Neuronal stem cell (in vitro differentiated cells): ENCODE data around the gene ASAH2B.
A peak's percentile ranks its signal among the peaks of the same experiment; 100 is the strongest.
"Not testable (repeated sequence)": the region's sequence is repeated elsewhere in the genome, so short reads cannot be mapped to it uniquely, and the experiment has no call there.

ENCODE experiments used
- DNase-seq: peaks from one replicate; pipeline ENCODE4 v3.0.0-alpha.2; 2013; ENCODE audit warnings: low spot score
- H2AFZ ChIP-seq: one replicate; pipeline ENCODE4 v1.6.1; 2013; ENCODE audit warnings: mild to moderate bottlenecking, low read length, inconsistent platforms
- H2AK5ac ChIP-seq: 2 replicates; pipeline ENCODE4 v1.6.1; 2013; ENCODE audit warnings: low read depth, mild to moderate bottlenecking, inconsistent platforms, low read length, moderate library complexity, mixed read lengths
- H2BK120ac ChIP-seq: 2 replicates; pipeline ENCODE4 v1.6.1; 2013; ENCODE audit warnings: low read depth, mild to moderate bottlenecking, inconsistent platforms, low read length, moderate library complexity, mixed read lengths
- H2BK12ac ChIP-seq: one replicate; pipeline ENCODE4 v1.6.1; 2013; ENCODE audit warnings: low read length, inconsistent platforms
- H2BK15ac ChIP-seq: 2 replicates; pipeline ENCODE4 v1.6.1; 2013; ENCODE audit warnings: mild to moderate bottlenecking, low read length, inconsistent platforms, mixed read lengths
- H2BK5ac ChIP-seq: one replicate; pipeline ENCODE4 v1.6.1; 2013; ENCODE audit warnings: inconsistent platforms, mild to moderate bottlenecking, low read length, moderate library complexity
- H3K14ac ChIP-seq: one replicate; pipeline ENCODE4 v1.6.1; 2013; ENCODE audit warnings: low read length, inconsistent platforms
- H3K18ac ChIP-seq: 2 replicates; pipeline ENCODE4 v1.6.1; 2013; ENCODE audit warnings: low read length, inconsistent platforms
- H3K23ac ChIP-seq: 2 replicates; pipeline ENCODE4 v1.6.1; 2013; ENCODE audit warnings: low read depth, mild to moderate bottlenecking, mixed read lengths, low read length, inconsistent platforms; ENCODE audit not compliant: poor library complexity
- H3K27ac ChIP-seq: replicated peaks from 3 replicates; pipeline ENCODE4 v1.5.1; 2013; ENCODE audit warnings: low read length, inconsistent platforms
- H3K27me3 ChIP-seq, 3 experiments: 2 replicates each; pipeline ENCODE4 v1.6.1; 2013; ENCODE audit warnings: low read length in 3 of 3, mild to moderate bottlenecking in 2 of 3, inconsistent platforms in 1 of 3, low read depth in 1 of 3, mixed read lengths in 1 of 3, moderate library complexity in 1 of 3; ENCODE audit not compliant: control insufficient read depth in 3 of 3, insufficient read depth in 3 of 3
- H3K36me3 ChIP-seq, 2 donors: replicated peaks in 1 of 2; 2 replicates each; pipeline ENCODE4 v1.6.1; 2013; ENCODE audit warnings: low read length in 2 of 2; ENCODE audit not compliant: control insufficient read depth in 2 of 2, insufficient read depth in 2 of 2
- H3K4ac ChIP-seq: 2 replicates; pipeline ENCODE4 v1.6.1; 2013; ENCODE audit warnings: inconsistent platforms, mild to moderate bottlenecking, low read length, moderate library complexity
- H3K4me1 ChIP-seq, 2 donors: 1 replicate in 1 of 2; 2 replicates in 1 of 2; pipeline ENCODE4 v1.6.1; 2013; ENCODE audit warnings: low read length in 2 of 2, low read depth in 1 of 2; ENCODE audit not compliant: control insufficient read depth in 2 of 2, insufficient read depth in 1 of 2
- H3K4me2 ChIP-seq: one replicate; pipeline ENCODE4 v1.6.1; 2013; ENCODE audit warnings: mild to moderate bottlenecking, low read length, inconsistent platforms; ENCODE audit not compliant: insufficient read depth, poor library complexity, severe bottlenecking
- H3K4me3 ChIP-seq, 2 donors: 2 replicates each; pipeline ENCODE4 v1.5.1; 2013; ENCODE audit warnings: low read length in 2 of 2, mild to moderate bottlenecking in 2 of 2, inconsistent platforms in 1 of 2, moderate library complexity in 1 of 2
- H3K79me1 ChIP-seq: one replicate; pipeline ENCODE4 v1.6.1; 2013; ENCODE audit warnings: low read depth, mild to moderate bottlenecking, inconsistent platforms, low read length, moderate library complexity
- H3K9ac ChIP-seq: one replicate; pipeline ENCODE4 v1.6.1; 2013; ENCODE audit warnings: mild to moderate bottlenecking, low read depth, low read length, inconsistent platforms; ENCODE audit not compliant: poor library complexity
- H3K9me3 ChIP-seq, 2 donors: replicated peaks in 1 of 2; 2 replicates each; pipeline versions ENCODE3 to v1.6.1; 2013; ENCODE audit warnings: low read length in 2 of 2, mild to moderate bottlenecking in 2 of 2, inconsistent platforms in 1 of 2, low read depth in 1 of 2, mixed read lengths in 1 of 2, moderate library complexity in 1 of 2; ENCODE audit not compliant: control insufficient read depth in 2 of 2, insufficient read depth in 1 of 2
- H4K8ac ChIP-seq: one replicate; pipeline ENCODE4 v1.6.1; 2013; ENCODE audit warnings: low read depth, mild to moderate bottlenecking, inconsistent platforms, low read length, moderate library complexity
- H4K91ac ChIP-seq: one replicate; pipeline ENCODE4 v1.6.1; 2013; ENCODE audit warnings: low read length, low read depth, mild to moderate bottlenecking, inconsistent platforms; ENCODE audit not compliant: poor library complexity
- WGBS, 2 donors: extraction: QIAGEN DNeasy Blood & Tissue Kit; methylation state at CpG; one replicate each; pipeline ENCODE4 v1.1.7; 2013; ENCODE audit warnings: missing lambda C conversion rate in 2 of 2, mixed read lengths in 1 of 2; ENCODE audit not compliant: insufficient read length in 2 of 2, insufficient replicate concordance in 1 of 2; ENCODE audit errors: extremely low coverage in 2 of 2; 5-methylcytosine and 5-hydroxymethylcytosine counted together

Gene ASAH2B

DNA sequence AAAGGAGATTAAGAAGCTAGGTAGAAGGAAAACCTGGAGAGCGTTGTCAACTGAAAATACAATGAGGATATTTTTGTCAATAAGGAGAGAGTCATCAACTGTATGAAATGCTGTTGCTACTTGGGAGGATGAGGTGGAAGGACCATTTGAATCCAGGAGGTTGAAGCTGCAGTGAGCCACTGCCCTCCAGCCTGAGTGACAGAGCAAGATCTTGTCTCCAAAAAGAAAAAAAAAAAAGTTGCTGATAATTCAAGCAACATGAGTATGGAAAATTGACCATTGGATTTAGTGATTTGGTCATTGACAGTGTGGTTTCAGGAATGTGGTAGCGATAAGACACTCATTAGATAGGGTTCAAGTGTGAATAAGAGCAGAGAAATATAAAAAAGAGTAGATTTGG, 11.6 kb upstream of the ASAH2B start:
- H3K9me3 ChIP-seq, H3K18ac ChIP-seq, H2BK15ac ChIP-seq, H2BK5ac ChIP-seq, H3K4me1 ChIP-seq, H3K23ac ChIP-seq, H4K8ac ChIP-seq, H3K14ac ChIP-seq, H3K4ac ChIP-seq, H3K4me3 ChIP-seq, H3K79me1 ChIP-seq, H2AFZ ChIP-seq, H2BK120ac ChIP-seq, H2AK5ac ChIP-seq, H3K4me2 ChIP-seq, H2BK12ac ChIP-seq, H3K9ac ChIP-seq, H4K91ac ChIP-seq, H3K36me3 ChIP-seq, H3K27ac ChIP-seq, DNase-seq, H3K27me3 ChIP-seq: not testable (repeated sequence)
- no CpG with 5 or more reads among the region's 2 CpGs for WGBS, 2 donors

- H2BK12ac ChIP-seq, DNase-seq, H3K36me3 ChIP-seq, H3K79me1 ChIP-seq, H3K4me1 ChIP-seq, H3K9me3 ChIP-seq, H2BK5ac ChIP-seq, H3K27me3 ChIP-seq, H4K91ac ChIP-seq: not testable (repeated sequence)
- Histone ChIP-seq H2AK5ac (peak overlapping the region; percentile 81), H3K4me3 (peak overlapping the region; percentile 85 to 93), H3K4ac (peak overlapping the region; percentile 95), H2BK120ac (peak overlapping the region; percentile 61), H3K4me2 (peak overlapping the region; percentile 91), H3K23ac (peak overlapping the region; percentile 6), H3K18ac (peak overlapping the region; percentile 99), H3K9ac (peak overlapping the region; percentile 99), H4K8ac (peak overlapping the region; percentile 96), H3K14ac (peak overlapping the region; percentile 94), H2BK15ac (peak overlapping the region; percentile 89), H3K27ac (peak overlapping the region; percentile 76), H2AFZ (peak overlapping the region; percentile 98)
- WGBS, 2 donors = no CpG with 5 or more reads among the region's 23 CpGs
Observed at GRCh38 chr10:50738987-50739617, 634 bp upstream of the ASAH2B start.

DNA sequence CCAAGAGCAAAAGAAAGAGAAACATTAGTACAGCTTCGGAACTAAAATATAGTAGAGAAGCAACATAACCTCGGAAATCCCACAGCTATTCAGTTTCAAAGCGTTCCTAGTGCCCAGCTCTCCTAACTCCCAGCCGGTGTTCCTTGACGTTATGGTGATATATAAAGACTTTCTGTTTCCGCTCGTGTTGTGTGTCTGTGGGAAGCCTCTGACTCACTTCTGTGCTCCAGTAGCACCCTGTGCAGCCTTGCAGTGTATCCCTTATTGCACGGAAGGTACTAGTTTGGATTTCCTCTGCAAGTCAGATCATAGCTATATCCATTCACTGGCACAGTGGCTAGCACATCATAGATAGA, 535 bp downstream of the ASAH2B start:
- Histone ChIP-seq H3K18ac (no peak overlapping the region), H3K4me1 (no peaks in the 10 kb centered on the region)
- no peak for DNase-seq

GRCh38 chr10:50742820-50743219, 3.1 kb downstream of the ASAH2B start:
- H3K9ac ChIP-seq, H3K79me1 ChIP-seq, H3K4me2 ChIP-seq, H3K9me3 ChIP-seq, H4K8ac ChIP-seq, H2BK120ac ChIP-seq, H3K14ac ChIP-seq, H3K27ac ChIP-seq, DNase-seq, H3K23ac ChIP-seq, H2AK5ac ChIP-seq, H2AFZ ChIP-seq, H3K18ac ChIP-seq, H2BK5ac ChIP-seq, H3K4me1 ChIP-seq, H2BK15ac ChIP-seq, H3K4ac ChIP-seq, H3K36me3 ChIP-seq, H2BK12ac ChIP-seq, H4K91ac ChIP-seq, H3K4me3 ChIP-seq, H3K27me3 ChIP-seq: not testable (repeated sequence)
- no CpG with 5 or more reads among the region's 10 CpGs for WGBS, 2 donors

More for the DNA sequence above, 535 bp downstream of the ASAH2B start:
- Histone ChIP-seq H3K9ac (no peak overlapping the region), H3K14ac (no peak overlapping the region), H3K36me3 (no peaks in the 10 kb centered on the region), H2BK15ac (no peak overlapping the region), H3K9me3 (no peaks in the 10 kb centered on the region), H3K23ac (no peak overlapping the region), H4K91ac (no peak overlapping the region), H2BK12ac (no peak overlapping the region), H3K27me3 (no peaks in the 10 kb centered on the region), H4K8ac (no peak overlapping the region), H2BK120ac (no peak overlapping the region), H2AFZ (peak overlapping the region; percentile 98), H2AK5ac (no peak overlapping the region), H3K4ac (no peak overlapping the region), H3K27ac (no peak overlapping the region), H2BK5ac (peak overlapping the region; percentile 2), H3K4me2 (peak overlapping the region; percentile 91), H3K79me1 (no peaks in the 10 kb centered on the region), H3K4me3 (peak overlapping the region; percentile 85 to 93)
- no CpG with 5 or more reads among the region's 8 CpGs for WGBS, 2 donors
